Right cardiac atrium (tissue), 5 donors: ENCODE results near the gene WFDC8. TPM values are rescaled to one million over a fixed set of nuclear protein-coding genes. Genes with fewer than 3 reads are reported as not detected.
"Not testable (repeated sequence)": the region's sequence is repeated elsewhere in the genome, so short reads cannot be mapped to it uniquely, and the experiment has no call there.

ENCODE experiments used
- ATAC-seq, 2 donors: fragments of 200-7000 bp; cut with Tn5 transposase; one replicate each; pipeline versions ENCODE4 v1.8.0 to v1.9.1; 2020; ENCODE audit warnings: moderate library complexity in 2 of 2, mild to moderate bottlenecking in 1 of 2
- DNase-seq, 3 donors: peaks; one replicate each; pipeline ENCODE4 v3.0.0-alpha.2; 2020
- H3K27ac ChIP-seq: one replicate; pipeline ENCODE4 v1.5.1; 2013; ENCODE audit warnings: mild to moderate bottlenecking, low read length, control low read depth, moderate library complexity
- H3K27me3 ChIP-seq: one replicate; pipeline ENCODE4 v1.6.1; 2013; ENCODE audit not compliant: control insufficient read depth, insufficient read depth
- H3K4me1 ChIP-seq: one replicate; pipeline ENCODE4 v1.6.1; 2013; ENCODE audit warnings: low read length; ENCODE audit not compliant: control insufficient read depth, insufficient read depth
- H3K4me3 ChIP-seq: one replicate; pipeline ENCODE4 v1.5.1; 2013; ENCODE audit warnings: low read length, control low read depth
- H3K9me3 ChIP-seq: one replicate; pipeline ENCODE4 v1.6.1; 2013; ENCODE audit warnings: low read length; ENCODE audit not compliant: control insufficient read depth
- WGBS: extraction: QIAGEN DNeasy Blood & Tissue Kit; methylation state at CpG from one replicate; pipeline ENCODE4 v1.1.7; 2013; 5-methylcytosine and 5-hydroxymethylcytosine counted together
- intact Hi-C, 4 donors: fragments of 100-400 bp; cut with DNase I; formaldehyde crosslinking; loops; one replicate each; pipeline versions ENCODE4 v1.11.0 to v1.14.0; 2022 to 2023
- polyA plus RNA-seq: library from polyadenylated mRNA; stranded (reverse); fragments of 200-250 nt; gene quantifications from one replicate; pipeline ENCODE4 v1.2.3, GENCODE V29; 2013
- total RNA-seq, 4 donors: library from RNA; stranded (reverse); fragmentation: NEBNext Ultra II Directional; extraction: Animal tissue kit (Norgen Biotek cat#: 25700); gene quantifications; one replicate each; pipeline ENCODE4 v1.2.1, GENCODE V29; 2021
- donor health status: healthy with polysubstance abuse.
- donor health status: DM: no; HTN: yes; CAD: no.
- donor health status: DM: no; HTN: no; CAD: no.
- donor health status: DM: no; HTN: yes; CAD: no; lungs with severe emphysema.
- donor health status: DM: yes; HTN: yes; CAD: no.

The WFDC8 gene
- total and polyA plus RNA-seq, 5 donors, result not detected

GRCh38 chr20:45585986-45586385, 6.9 kb upstream of the WFDC8 start:
- H3K9me3 ChIP-seq, intact Hi-C loops, H3K4me1 ChIP-seq, DNase-seq, ATAC-seq, H3K27me3 ChIP-seq, H3K4me3 ChIP-seq, H3K27ac ChIP-seq: not testable (repeated sequence)
- 83% methylated on average over 5 of the region's 5 CpGs for WGBS

GRCh38 chr20:45584294-45584693, 5.2 kb upstream of the WFDC8 start:
- DNase-seq, H3K9me3 ChIP-seq, H3K4me1 ChIP-seq, intact Hi-C loops, ATAC-seq, H3K4me3 ChIP-seq, H3K27ac ChIP-seq, H3K27me3 ChIP-seq: not testable (repeated sequence)
- WGBS, result 68% methylated on average over 5 of the region's 5 CpGs

- 50% methylated on average over 3 of the region's 3 CpGs for WGBS
- Histone ChIP-seq H3K27ac (no peak overlapping the region), H3K27me3 (no peaks in the 10 kb centered on the region), H3K4me3 (no peak overlapping the region), H3K9me3 (no peaks in the 10 kb centered on the region), H3K4me1 (no peaks in the 10 kb centered on the region)
- intact Hi-C loops, result no loop called here
- ATAC-seq (no peak), DNase-seq (no peak)
These were observed 4.4 kb upstream of the WFDC8 start for GRCh38 chr20:45583502-45583901.

GRCh38 chr20:45581702-45582101, 2.6 kb upstream of the WFDC8 start:
- no peak for ATAC-seq
- intact Hi-C loops, result no loop called here
- H3K27ac ChIP-seq, result no peak overlapping the region
- H3K27me3 ChIP-seq, result no peaks in the 10 kb centered on the region
- no peaks in the 10 kb centered on the region for H3K9me3 ChIP-seq
- DNase-seq, result no peak
- H3K4me1 ChIP-seq, result no peaks in the 10 kb centered on the region
- no peak overlapping the region for H3K4me3 ChIP-seq

- DNase-seq, result no peak
- 88% methylated on average over 1 of the region's 1 CpG for WGBS
- Histone ChIP-seq H3K27me3 (no peaks in the 10 kb centered on the region), H3K4me1 (no peaks in the 10 kb centered on the region), H3K27ac (no peak overlapping the region), H3K4me3 (no peak overlapping the region), H3K9me3 (no peaks in the 10 kb centered on the region)
- ATAC-seq, result no peak
- intact Hi-C loops, result no loop called here
These were observed 853 bp downstream of the WFDC8 start for GRCh38 chr20:45578231-45578630.

GRCh38 chr20:45576995-45577394, 2.1 kb downstream of the WFDC8 start:
- H3K9me3 ChIP-seq, result no peaks in the 10 kb centered on the region
- ATAC-seq (no peak), DNase-seq (no peak)
- no peak overlapping the region for H3K27ac ChIP-seq
- intact Hi-C loops, result no loop called here
- H3K4me1 ChIP-seq, result no peaks in the 10 kb centered on the region
- 42% methylated on average over 2 of the region's 2 CpGs for WGBS
- H3K4me3 ChIP-seq, result no peak overlapping the region
- no peaks in the 10 kb centered on the region for H3K27me3 ChIP-seq

- Histone ChIP-seq H3K4me1 (no peaks in the 10 kb centered on the region), H3K27ac (no peak overlapping the region), H3K27me3 (no peaks in the 10 kb centered on the region), H3K9me3 (no peaks in the 10 kb centered on the region), H3K4me3 (no peak overlapping the region)
- DNase-seq (no peak), ATAC-seq (no peak)
- intact Hi-C loops, result no loop called here
- WGBS, result 81% methylated on average over 3 of the region's 3 CpGs
These were observed 3.2 kb downstream of the WFDC8 start for GRCh38 chr20:45575931-45576330.

- intact Hi-C loops, DNase-seq, H3K4me3 ChIP-seq, H3K27me3 ChIP-seq, H3K4me1 ChIP-seq, H3K27ac ChIP-seq, H3K9me3 ChIP-seq, ATAC-seq: not testable (repeated sequence)
- WGBS, result 73% methylated on average over 1 of the region's 1 CpG
These were observed 9.4 kb downstream of the WFDC8 start for GRCh38 chr20:45569650-45570049.

- intact Hi-C loops, result no loop called here
- Histone ChIP-seq H3K27ac (no peak overlapping the region), H3K9me3 (no peaks in the 10 kb centered on the region), H3K4me3 (no peak overlapping the region), H3K4me1 (no peaks in the 10 kb centered on the region), H3K27me3 (peaks cover 2% of the 10 kb centered on the region)
- DNase-seq, result no peak
- ATAC-seq, result no peak
- 79% methylated on average over 2 of the region's 2 CpGs for WGBS
These were observed 14.3 kb downstream of the WFDC8 start for GRCh38 chr20:45564760-45565276.

- no peak overlapping the region for H3K4me3 ChIP-seq
- intact Hi-C loops, result no loop called here
- no peak for ATAC-seq
- no peak overlapping the region for H3K27ac ChIP-seq
- no peaks in the 10 kb centered on the region for H3K27me3 ChIP-seq
- no peaks in the 10 kb centered on the region for H3K4me1 ChIP-seq
- DNase-seq, result no peak
- no peaks in the 10 kb centered on the region for H3K9me3 ChIP-seq
- 75% methylated on average over 1 of the region's 1 CpG for WGBS
These were observed 23.9 kb downstream of the WFDC8 start for GRCh38 chr20:45555198-45555597.

- intact Hi-C loops, result no loop called here
- no peak for DNase-seq
- Histone ChIP-seq H3K4me3 (no peak overlapping the region), H3K27ac (no peak overlapping the region), H3K27me3 (no peaks in the 10 kb centered on the region), H3K4me1 (no peaks in the 10 kb centered on the region), H3K9me3 (no peaks in the 10 kb centered on the region)
- no peak for ATAC-seq
- 71% methylated on average over 2 of the region's 2 CpGs for WGBS
These were observed 26.6 kb downstream of the WFDC8 start for GRCh38 chr20:45552456-45552855.

GRCh38 chr20:45550765-45551164, 28.3 kb downstream of the WFDC8 start:
- Histone ChIP-seq H3K9me3 (no peaks in the 10 kb centered on the region), H3K27me3 (no peaks in the 10 kb centered on the region), H3K4me3 (no peak overlapping the region), H3K4me1 (no peaks in the 10 kb centered on the region), H3K27ac (no peak overlapping the region)
- no peak for DNase-seq
- ATAC-seq, result no peak
- intact Hi-C loops, result no loop called here
